Measurements from ENCODE around the gene CDH13. TPM values are rescaled to one million over a fixed set of nuclear protein-coding genes. Genes with fewer than 3 reads are reported as not detected.

The CDH13 gene
- total and polyA plus RNA-seq, 7 donors: 6.1 to 30.7 (median 22.8) TPM

DNA sequence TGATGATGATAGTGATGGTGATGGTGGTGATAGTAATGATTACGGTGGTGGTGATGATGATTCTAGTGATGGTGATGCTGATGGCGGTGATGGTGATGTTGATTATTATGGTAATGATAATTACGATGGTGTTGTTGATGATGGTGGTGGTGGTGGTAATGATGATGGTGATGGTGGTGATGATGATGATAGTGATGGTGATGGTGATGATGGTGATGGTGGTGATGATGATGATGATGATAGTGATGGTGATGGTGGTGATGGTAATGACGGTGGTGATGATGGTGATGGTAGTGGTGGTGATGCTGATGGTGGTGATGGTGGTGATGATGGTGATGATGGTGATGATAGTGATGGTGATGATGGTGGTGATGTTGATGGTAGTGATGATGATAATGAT is 370.0 kb downstream of the CDH13 start:
- TF ChIP-seq, protein P1, sequence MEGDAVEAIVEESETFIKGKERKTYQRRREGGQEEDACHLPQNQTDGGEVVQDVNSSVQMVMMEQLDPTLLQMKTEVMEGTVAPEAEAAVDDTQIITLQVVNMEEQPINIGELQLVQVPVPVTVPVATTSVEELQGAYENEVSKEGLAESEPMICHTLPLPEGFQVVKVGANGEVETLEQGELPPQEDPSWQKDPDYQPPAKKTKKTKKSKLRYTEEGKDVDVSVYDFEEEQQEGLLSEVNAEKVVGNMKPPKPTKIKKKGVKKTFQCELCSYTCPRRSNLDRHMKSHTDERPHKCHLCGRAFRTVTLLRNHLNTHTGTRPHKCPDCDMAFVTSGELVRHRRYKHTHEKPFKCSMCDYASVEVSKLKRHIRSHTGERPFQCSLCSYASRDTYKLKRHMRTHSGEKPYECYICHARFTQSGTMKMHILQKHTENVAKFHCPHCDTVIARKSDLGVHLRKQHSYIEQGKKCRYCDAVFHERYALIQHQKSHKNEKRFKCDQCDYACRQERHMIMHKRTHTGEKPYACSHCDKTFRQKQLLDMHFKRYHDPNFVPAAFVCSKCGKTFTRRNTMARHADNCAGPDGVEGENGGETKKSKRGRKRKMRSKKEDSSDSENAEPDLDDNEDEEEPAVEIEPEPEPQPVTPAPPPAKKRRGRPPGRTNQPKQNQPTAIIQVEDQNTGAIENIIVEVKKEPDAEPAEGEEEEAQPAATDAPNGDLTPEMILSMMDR (IDR thresholded peaks at IDR 0.05): no peak
- 82 to 97% (median 96%) methylated on average over 4 of the region's 4 CpGs for WGBS, 3 donors
- no peaks in the 10 kb centered on the region for H3K9me3 ChIP-seq
- no peak overlapping the region for H3K27ac ChIP-seq
- H3K36me3 ChIP-seq (ENCODE audit: insufficient read depth in 1 of 2, low read depth in 1 of 2): no peaks in the 10 kb centered on the region
- DNase-seq (no peak), ATAC-seq (no peak)
- H3K27me3 ChIP-seq (ENCODE audit: insufficient read depth in 3 of 3, low read length in 2 of 3): no peaks in the 10 kb centered on the region
- H3K4me1 ChIP-seq: peaks cover 7% of the 10 kb centered on the region
- intact Hi-C loops (cut with DNase I): no loop called here
- H3K4me3 ChIP-seq: no peak overlapping the region

GRCh38 chr16:82999711-83000110 is 372.9 kb downstream of the CDH13 start:
- H3K27ac ChIP-seq: no peak overlapping the region
- DNase-seq: no peak
- peaks cover 7% of the 10 kb centered on the region for H3K4me1 ChIP-seq
- TF ChIP-seq, protein P1 (IDR thresholded peaks at IDR 0.05): no peak
- 83 to 87% (median 86%) methylated on average over 6 of the region's 6 CpGs for WGBS, 3 donors
- H3K4me3 ChIP-seq: no peak overlapping the region
- ATAC-seq: no peak
- no peaks in the 10 kb centered on the region for H3K9me3 ChIP-seq
- no peaks in the 10 kb centered on the region for H3K27me3 ChIP-seq (ENCODE audit: insufficient read depth in 3 of 3, low read length in 2 of 3)
- no peaks in the 10 kb centered on the region for H3K36me3 ChIP-seq (ENCODE audit: insufficient read depth in 1 of 2, low read depth in 1 of 2)
- intact Hi-C loops (cut with DNase I): no loop called here

- 85 to 90% (median 88%) methylated on average over 8 of the region's 8 CpGs for WGBS, 3 donors
- peaks cover 4% of the 10 kb centered on the region for H3K4me1 ChIP-seq
- H3K36me3 ChIP-seq (ENCODE audit: insufficient read depth in 1 of 2, low read depth in 1 of 2): no peaks in the 10 kb centered on the region
- TF ChIP-seq, protein P1 (IDR thresholded peaks at IDR 0.05): no peak
- ATAC-seq: no peak
- no peak overlapping the region for H3K4me3 ChIP-seq
- no peaks in the 10 kb centered on the region for H3K27me3 ChIP-seq (ENCODE audit: insufficient read depth in 3 of 3, low read length in 2 of 3)
- H3K27ac ChIP-seq: no peak overlapping the region
- DNase-seq: no peak
- H3K9me3 ChIP-seq: no peaks in the 10 kb centered on the region
- intact Hi-C loops (cut with DNase I): no loop called here
Observed at GRCh38 chr16:83002351-83003334, 375.9 kb downstream of the CDH13 start.

- Histone ChIP-seq H3K27ac (no peak overlapping the region), H3K36me3 (ENCODE audit: insufficient read depth in 1 of 2, low read depth in 1 of 2) (no peaks in the 10 kb centered on the region), H3K4me3 (no peak overlapping the region), H3K27me3 (ENCODE audit: insufficient read depth in 3 of 3, low read length in 2 of 3) (no peaks in the 10 kb centered on the region), H3K9me3 (no peaks in the 10 kb centered on the region), H3K4me1 (no peaks in the 10 kb centered on the region)
- ATAC-seq: no peak
- intact Hi-C loops (cut with DNase I): no loop called here
- TF ChIP-seq, protein P1 (IDR thresholded peaks at IDR 0.05): no peak
- DNase-seq: no peak
- 73 to 74% (median 73%) methylated on average over 4 of the region's 4 CpGs for WGBS, 3 donors
Observed at GRCh38 chr16:83004868-83005652, 378.3 kb downstream of the CDH13 start.

Data from psoas muscle (tissue), 8 donors.